HG03575 (cell line): ENCODE measurements around the gene CD28.

Source experiments
- ATAC-seq: cut with Tn5 transposase; IDR thresholded peaks from one replicate; pipeline ENCODE4 v1.9.1; 2021; ENCODE audit not compliant: unreplicated experiment, insufficient number of reproducible peaks, low FRiP score; ENCODE audit errors: extremely low read depth

Gene CD28

DNA sequence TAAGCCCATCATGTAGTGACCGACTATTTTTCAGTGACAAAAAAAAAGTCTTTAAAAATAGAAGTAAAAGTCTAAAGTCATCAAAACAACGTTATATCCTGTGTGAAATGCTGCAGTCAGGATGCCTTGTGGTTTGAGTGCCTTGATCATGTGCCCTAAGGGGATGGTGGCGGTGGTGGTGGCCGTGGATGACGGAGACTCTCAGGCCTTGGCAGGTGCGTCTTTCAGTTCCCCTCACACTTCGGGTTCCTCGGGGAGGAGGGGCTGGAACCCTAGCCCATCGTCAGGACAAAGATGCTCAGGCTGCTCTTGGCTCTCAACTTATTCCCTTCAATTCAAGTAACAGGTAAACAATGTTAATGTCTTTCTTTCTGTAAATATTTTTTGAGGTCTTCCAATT, at the start of gene CD28:
Gene CD28 (plus strand): TSS at position 237 of the 400 bp plus-strand sequence. CDS start 58 bp downstream, at position 295.
- ATAC-seq, result peak; percentile 91

DNA sequence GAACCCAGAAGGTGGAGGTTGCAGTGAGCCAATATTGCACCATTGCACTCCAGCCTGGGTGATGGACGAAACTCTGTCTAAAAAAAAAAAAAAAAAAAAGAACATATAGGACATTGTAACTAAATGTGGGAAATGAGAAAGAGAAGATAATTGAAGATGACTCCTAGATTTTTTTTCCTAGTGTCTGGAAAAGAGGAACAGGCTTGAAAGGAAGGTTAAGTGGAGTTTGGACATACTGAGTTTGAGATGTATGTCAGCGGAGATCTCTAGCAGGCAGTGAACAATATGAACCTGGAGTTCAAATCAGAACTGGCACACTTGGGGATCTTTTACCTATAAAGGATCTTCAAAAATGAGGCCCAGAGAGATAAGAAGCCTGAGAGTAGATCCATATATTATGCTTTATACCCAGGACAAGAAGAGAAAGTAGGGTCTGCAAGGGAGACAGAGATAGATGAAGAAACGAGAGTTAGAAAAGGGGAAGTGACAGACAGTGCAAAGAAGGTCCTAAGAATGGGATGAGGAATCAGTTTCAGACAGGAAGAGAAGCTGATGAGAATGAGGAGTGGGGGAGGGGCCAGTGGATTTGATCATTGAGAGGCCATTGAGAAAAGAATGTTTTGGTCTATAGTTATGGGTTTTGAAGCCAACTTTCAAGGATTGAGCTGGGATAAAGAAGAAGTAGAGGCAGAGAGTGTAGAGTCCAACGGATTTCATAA, 46.9 kb upstream of the CD28 start:
- ATAC-seq, result no peak

DNA sequence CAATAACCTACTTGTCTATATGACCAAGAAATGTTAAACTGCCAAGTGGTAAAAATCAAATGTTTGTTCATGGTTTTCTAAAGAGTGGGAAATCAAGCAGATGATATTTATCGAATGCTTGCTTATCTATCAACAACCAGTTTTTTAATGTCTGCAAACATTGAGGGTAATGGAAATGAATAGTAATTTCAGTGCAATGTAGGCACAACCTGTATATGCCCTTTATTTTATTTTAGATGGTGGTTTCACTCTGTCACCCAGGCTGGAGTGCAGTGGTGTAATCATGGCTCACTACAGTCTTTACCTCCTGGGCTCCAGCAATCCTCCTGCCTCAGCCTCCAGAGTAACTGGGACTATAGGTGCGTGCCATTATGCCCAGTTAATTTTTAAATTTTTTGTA, 46.0 kb upstream of the CD28 start:
- ATAC-seq, result no peak

DNA sequence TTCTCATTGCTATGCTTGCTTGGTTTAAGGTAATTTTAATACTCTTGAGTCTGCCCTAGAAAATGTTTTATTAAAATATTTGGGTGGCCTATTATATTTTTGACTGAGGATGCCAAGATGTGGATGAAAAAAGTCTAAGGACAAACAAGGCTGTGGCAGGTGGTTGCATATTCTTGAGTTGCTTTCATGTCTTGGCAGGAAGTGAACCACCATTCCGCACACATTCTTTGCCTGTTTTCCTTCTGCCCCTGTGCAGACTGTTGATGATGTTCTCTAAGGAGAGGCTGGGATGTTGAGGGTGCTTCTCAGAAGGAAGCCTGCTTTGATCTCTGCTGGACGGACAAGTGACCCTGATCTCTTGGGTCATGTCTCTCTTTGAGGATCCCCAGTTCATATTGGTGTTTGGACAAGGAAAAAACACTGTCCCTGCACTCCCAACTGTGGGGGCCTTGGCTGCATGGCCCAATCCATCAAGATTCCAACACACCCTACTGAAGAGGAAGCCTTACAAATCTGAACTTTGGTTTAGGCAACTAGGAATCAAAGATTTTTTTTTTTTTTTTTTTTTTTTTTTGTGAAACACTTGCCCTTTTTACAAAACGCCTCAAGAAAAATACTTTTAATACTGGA, 45.0 kb upstream of the CD28 start:
- no peak for ATAC-seq

DNA sequence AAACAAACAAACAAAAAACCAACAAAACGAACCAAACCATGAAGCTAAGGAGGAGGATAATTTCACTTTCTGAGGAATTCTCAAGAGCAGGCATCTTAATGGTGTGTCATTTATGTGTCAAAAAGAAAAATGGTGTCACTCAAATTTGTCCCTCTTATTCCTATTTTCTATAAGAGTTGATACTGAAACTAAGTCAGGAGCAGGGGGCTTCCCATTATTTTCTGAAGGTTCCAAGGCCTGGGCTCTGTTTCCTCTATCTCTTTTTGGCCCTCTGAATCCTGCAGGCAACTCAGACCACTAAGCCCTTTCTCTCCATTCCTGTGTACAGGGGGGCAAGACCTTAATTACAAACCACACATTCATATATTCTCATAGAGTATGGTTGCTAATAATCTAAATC, 44.0 kb upstream of the CD28 start:
- ATAC-seq, result no peak

DNA sequence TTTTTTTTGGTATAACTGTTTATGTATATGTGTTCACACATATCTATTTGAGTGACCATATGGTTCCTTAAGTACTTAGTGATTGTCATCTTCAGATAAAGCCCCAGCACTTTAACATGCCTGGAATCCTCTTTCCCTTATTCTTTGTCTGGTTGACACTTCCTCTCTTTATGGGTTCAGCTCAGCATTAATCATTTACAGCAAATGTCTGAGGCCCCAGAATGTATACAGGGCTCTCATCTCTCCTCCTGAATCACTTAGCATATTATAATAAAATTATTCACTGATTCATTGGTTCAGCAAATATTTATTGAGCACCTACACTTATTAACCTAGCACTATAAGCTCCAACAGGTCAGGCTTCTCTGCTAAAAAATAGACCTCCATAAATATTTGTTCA, 43.5 kb upstream of the CD28 start:
- ATAC-seq, result no peak

DNA sequence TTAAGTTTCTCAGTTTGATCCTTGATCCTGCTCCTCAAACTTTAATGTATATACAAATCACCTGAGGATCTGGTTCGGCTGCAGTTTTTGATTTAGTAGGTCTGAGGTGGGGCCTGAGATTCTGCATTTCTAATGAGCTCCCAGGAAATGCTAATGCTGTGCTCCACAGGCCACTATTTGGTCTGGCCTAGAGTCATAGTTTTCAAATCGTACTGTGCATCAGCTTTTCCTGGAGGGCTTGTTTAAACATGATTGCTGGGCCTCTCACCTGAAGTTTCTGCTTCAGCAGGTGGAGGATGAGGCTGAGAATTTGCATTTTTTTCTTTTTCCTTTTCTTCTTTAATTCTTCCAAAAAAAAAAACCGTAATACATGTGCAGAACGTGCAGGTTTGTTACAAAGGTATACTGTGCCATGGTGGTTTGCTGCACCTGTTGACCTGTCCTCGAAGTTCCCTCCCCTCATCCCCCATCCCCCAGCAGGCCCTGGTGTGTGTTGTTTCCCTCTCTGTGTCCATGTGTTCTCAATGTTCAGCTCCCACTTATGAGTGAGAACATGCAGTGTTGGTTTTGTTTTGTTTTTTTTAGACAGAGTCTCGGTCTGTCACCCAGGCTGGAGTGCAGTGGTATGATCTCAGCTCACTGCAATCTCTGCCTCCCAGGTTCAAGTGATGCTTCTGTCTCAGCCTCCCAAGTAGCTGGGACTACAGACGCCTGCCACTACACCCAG, 42.2 kb upstream of the CD28 start:
- no peak for ATAC-seq

DNA sequence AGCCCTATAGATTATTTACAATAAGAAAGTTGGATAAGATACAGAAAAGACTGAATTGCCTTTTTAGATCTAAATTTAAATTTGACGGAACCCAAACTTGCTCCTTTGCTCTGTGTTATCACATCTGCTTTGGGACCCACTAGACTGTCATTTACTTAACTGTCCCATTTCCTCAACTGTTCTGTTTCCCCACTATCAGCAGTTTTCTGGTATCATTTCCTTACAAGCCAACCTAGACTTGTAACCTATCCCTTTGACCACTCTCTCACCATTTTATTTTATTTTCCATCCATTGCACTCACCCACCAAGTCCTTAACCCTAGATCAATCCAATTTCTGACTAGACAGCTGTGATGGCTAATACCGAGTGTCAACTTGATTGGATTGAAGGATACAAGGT, 38.6 kb upstream of the CD28 start:
- no peak for ATAC-seq

DNA sequence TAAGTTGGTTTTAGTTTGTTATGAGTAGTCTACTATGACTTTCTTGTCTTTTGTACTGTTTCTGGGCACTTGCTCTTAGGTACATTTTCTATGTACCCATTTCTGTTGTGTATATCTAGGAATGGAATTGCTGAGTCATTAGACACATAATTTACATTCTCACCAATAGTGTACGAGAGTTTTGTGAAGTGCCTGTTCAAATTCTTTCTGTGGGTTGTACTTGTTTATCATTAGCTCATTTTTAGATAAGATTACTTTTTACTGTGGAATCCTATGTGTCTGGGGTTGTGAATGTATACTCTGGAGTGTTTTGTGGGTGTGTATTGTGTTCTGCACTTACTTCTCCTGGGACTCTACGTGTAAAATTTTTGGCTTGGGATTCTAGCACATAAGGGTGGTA, 36.6 kb upstream of the CD28 start:
- no peak for ATAC-seq

DNA sequence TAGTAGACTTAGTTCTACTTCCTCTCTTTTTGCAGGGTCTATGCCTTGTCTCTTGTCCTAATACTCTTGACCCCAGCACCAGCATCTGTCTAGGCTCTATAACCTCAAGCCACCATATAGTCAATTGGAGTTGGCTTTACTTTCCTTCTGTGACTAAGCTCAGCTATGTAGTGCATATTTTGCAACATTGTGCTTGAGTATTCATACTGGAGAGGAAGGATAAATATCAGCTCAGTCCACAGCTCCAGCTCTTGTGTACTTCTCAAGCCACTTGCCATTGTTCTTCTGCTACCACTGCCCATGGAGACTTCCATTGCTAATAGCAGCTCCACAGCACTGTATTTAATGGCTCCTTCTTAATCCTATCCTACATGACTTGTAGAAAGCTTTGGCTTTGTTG, 35.5 kb upstream of the CD28 start:
- ATAC-seq, result no peak

DNA sequence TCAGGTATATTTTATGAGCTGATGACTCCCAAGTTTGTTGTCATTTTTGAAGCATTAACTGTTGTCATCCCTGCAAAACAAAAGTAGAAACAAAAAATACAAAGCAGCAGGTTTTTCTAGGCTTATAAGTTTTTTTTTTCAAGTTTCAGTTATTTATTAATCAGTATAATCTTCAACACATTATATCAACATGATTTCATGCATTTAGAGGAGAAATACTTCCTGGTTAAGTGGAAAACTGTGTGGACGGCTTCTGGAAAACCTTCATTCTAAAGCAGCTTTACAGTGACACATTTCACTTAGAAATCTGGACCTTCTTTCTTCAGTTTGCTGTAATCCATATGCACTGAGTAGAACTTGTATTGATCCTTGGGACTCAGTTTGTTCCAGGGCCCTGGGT, 34.6 kb upstream of the CD28 start:
- ATAC-seq, result no peak

DNA sequence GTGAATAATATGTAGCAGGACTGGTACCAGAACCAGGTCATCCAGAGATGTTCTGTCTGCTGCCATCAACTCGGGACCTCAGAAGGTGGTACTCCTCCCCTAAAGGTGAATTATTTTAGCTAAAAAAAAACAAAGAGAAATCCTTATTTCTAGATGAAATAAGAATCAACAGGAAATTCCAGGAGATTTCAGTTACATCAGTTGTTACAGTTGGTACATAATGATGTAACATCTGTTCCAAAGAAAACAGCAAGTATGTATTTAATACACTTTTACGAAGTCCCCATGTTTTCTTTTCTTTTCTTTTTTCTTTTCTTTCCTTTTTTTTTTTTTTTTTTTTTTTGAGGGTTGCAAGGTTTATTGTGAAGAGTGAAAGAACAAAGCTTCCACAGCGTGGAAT, 33.6 kb upstream of the CD28 start:
- ATAC-seq, result no peak

DNA sequence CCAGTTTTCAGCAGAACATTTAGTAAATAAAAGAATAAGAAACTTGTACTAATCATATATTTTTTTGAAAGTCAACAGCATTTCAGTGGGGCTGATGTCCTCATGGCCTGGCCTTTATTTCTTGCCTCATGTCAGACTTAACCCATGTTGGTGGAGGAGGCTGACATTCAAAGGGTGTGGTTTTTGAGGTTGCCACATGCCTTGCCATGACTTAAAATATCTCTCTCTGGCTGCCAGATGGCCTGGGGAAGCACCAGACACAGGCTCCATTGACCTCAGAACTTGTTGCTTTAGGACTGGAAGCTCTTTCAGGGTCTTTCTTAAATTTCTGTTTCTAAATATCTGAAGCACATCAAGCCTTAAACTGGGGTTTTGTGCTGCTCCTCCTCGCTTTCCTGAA, 32.5 kb upstream of the CD28 start:
- ATAC-seq, result peak; percentile 91

DNA sequence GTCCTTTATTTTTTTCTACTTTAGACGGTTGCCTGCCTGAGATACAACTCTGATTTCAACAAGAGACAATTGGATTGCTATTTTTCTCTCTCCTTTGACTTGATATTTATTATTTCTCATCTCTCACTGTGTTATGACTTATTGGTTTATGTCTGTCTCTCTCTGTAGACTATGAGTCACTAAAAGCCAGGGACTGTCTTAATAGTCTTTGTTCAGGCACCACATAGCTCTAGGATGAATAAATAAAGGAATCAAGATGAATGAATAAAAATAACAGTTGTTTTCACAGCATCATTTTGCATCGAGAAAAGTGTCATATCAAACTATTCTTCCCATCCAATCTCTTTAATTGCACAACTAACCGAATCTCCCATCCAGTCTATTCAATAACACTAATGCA, 31.4 kb upstream of the CD28 start:
- no peak for ATAC-seq

DNA sequence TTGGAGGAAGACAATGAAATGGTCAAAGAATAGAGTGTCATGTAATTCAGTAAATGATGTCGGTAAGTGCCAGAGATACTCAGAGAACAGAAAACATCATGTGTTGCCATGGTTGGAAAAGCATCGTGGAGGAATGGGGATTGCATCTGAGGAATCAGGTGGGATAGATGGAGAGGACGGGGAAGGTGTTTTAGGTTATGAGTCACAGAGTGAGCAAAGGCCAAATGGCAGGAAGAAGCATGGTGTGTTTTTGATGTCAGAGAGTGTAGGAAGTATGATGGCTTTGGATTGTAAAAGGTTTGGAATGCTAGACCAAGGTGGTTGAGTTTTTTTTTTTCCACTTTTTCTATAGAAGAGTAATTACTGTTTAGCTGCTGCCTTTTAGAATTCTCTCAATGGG, 27.5 kb upstream of the CD28 start:
- ATAC-seq, result no peak

DNA sequence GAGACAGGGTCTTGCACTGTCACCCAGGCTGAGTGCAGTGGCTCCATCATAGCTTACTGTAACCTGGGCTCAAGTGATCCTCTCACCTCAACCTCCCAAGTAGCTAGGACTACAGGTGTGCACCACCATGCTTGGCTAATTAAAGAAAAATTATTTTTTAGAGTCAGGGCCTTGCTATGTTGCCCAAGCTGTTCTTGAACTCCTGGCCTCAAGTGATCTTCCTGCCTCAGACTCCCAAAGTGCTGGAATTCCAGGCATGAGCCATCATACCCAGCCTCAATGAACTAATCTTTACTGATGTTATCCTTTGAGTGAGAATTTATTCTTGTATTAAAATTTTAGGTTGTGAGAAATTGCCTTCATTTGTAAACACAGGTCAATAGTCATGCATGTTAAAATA, 27.0 kb upstream of the CD28 start:
- ATAC-seq, result no peak

DNA sequence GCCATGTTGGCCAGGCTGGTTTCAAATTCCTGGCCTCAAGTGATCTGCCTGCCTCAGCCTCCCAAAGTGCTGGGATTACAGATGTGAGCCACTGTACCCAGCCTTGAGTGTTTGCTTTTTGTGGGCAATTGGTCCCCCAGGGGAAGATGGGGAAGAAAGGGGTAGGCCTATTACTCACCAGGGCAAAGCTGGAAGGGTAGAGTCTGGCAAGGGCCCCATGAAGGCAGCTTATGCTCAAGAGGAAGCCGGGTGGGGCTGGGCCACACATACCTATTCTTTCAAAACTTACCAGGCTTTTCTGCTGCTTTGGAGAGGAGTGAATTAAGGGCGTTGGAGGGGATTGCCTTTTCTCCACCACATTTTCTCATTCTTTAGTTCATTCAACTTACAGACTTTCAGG, 24.5 kb upstream of the CD28 start:
- no peak for ATAC-seq

DNA sequence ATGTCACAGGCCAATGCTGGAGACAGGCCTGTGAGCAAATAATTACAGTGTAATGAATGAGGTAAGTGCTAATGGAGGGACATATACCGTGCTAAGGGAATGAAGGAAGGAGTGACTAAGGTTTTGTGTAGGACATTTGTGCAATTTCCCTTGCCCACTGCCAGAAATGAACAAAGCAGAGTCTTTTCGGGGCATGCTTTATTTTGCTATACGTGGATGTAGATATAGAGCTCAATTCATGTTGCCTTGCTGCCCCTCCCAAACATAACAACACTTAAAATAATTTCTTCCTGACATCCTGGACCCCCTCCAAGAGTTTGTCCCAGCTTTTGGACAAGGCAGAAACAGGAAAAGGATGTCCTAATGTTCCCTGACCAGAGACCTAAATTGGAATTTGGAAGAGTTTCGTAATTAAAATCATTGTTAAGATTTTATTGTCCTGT, 23.7 kb upstream of the CD28 start:
- no peak for ATAC-seq

DNA sequence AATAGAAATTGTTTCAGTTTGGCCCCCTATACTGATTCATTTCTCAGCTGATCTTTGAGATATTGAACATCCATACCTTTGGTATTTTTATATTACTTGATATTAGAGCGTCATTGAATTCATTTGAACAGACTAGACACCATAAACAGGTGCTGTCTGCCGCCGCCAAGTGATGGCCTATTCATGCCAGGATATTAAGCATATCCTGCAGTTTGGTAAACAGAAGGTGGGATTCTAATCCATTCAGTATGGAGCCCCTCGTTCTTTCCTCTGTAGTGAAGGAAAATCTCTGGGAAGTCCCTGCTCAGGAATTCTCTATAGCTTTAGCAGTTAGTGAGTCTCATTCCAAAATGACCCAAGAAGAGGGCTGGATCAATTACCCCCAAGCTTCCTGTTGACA, 23.0 kb upstream of the CD28 start:
- no peak for ATAC-seq

DNA sequence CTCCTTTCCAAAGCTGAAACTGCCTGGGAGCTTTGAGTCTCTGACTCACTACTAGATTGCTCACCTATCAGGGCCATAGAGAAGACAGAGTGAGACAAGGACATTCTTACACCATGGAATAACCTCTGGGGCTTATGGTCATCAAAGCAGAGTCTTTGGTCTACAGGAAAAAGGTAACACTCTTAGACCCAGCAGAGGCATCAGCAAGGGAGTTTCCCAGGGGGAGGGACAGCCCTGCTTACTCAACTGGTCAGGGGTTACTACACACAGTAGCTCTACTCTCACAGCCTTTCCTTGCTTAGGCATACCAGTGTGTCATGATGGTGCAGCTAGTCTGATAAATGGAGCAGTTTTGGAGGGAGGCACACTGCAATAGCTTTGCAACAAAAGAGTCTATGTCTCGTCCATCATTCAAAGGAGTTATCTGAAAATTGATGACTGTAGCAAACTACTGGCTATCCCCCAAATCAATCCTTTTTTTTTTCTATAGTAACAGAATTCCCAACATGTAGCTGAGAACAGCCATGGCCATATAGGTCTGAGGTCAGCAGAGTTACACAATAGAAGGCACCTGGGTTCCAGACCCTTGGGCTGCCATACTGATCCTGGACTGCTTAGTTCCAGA, 22.4 kb upstream of the CD28 start:
- peak; percentile 79 for ATAC-seq
